Measurements from ENCODE around the gene MTLN. TPM values are rescaled to one million over a fixed set of nuclear protein-coding genes. Genes with fewer than 3 reads are reported as not detected.
"Not testable (repeated sequence)": the region's sequence is repeated elsewhere in the genome, so short reads cannot be mapped to it uniquely, and the experiment has no call there.

Gene MTLN
- total and polyA plus RNA-seq, 10 of the 15 experiments (the other 5 are each of a cell fraction or from before 2014, with no cell fraction given), result 6.6 to 140 (median 60.4) TPM

DNA sequence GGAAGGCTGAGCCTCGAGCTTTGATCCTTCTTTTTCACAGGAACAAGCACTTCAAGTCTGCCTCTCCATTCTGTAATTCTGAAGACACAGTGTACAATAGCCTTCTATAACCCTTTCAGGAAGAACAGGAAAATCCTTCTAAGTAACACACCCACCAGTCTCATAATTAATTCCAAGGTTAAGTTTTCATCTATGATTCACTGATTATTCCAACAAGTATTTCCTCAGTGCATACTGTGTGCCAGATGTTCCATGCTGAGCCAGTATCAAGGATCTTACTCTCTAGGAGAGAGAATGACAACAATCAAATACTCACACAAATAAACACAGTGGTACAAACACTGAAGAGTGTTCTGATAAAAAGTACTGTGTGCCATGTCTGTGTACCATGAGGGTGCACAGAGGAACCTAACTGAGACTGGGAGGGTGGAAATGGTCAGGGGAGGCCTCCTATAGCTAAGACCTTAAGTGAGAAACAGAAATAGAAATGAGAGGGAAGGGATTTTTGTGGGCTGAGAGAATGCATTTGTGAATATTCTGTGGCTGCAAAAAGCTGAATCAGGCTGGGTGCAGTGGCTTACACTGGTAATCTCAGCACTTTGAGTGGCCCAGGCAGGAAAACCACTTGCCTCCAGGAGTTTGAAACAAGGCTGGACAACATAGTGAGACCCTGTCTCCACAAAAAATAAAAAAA, 7.3 kb upstream of the MTLN start (continued):
- TF ChIP-seq NRF1 (conservative IDR thresholded peaks at IDR 0.05; ENCODE audit: low read depth, low read length), result no peak
- TF ChIP-seq NR2C2 (IDR thresholded peaks at IDR 0.05; ENCODE audit: borderline replicate concordance, control insufficient read depth, insufficient read length, low read depth), result no peak

DNA sequence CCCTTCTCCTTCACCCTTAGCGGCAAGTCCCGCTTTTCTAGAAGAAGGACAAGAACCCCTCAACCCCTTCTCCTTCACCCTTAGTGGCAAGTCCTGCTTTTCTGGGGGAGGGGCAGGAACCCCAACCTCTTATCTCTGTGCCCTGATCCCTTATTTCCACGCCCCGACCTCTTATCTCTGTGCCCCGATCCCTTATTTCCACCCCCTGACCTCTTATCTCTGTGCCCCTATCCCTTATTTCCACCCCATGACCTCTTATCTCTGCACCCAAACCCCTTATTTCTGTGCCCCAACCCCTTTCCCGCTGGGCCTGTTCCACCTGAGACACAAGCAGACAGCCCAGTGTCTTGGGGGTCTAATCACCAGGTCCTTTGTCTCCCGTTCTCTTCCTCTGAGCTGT, 6.5 kb upstream of the MTLN start:
- H3K27me3 ChIP-seq (replicated peaks in 1 of 2; ENCODE audit: control insufficient read depth in 2 of 2, insufficient read depth in 2 of 2, low read length in 1 of 2); H3K79me2 ChIP-seq (ENCODE audit: control insufficient read depth, insufficient read depth, low read length); H3K4me2 ChIP-seq (ENCODE audit: control insufficient read depth, insufficient read depth); H3K36me3 ChIP-seq (ENCODE audit: control insufficient read depth in 2 of 2, insufficient read depth in 2 of 2, low read length in 1 of 2); in situ Hi-C loops (cut with MboI); DNase-seq (ENCODE audit: low read depth, low spot score); POLR2A ChIA-PET; H3K9ac ChIP-seq (ENCODE audit: control insufficient read depth, insufficient read depth, low read length); H4K20me1 ChIP-seq (ENCODE audit: control insufficient read depth, insufficient read depth); H3K27ac ChIP-seq (ENCODE audit: control insufficient read depth, insufficient read depth); H3K9me3 ChIP-seq (replicated peaks; ENCODE audit: control insufficient read depth, insufficient read depth, low read length); intact Hi-C loops (cut with micrococcal nuclease; ENCODE audit: unreplicated experiment); ATAC-seq; RAD21 ChIA-PET (ENCODE audit: unreplicated experiment); BruUV-seq (replicated peaks); H3K4me1 ChIP-seq (ENCODE audit: control insufficient read depth, insufficient read depth, low read length); FAIRE-seq; H3K4me3 ChIP-seq; H2AFZ ChIP-seq (ENCODE audit: control insufficient read depth, low read depth, low read length); SMC1A ChIA-PET (ENCODE audit: uncharacterized antibody, unreplicated experiment); CTCF ChIA-PET: not testable (repeated sequence)
- WGBS (ENCODE audit: insufficient coverage, insufficient replicate concordance, low lambda C conversion rate, missing lambda C conversion rate), result 33% methylated on average over 3 of the region's 7 CpGs

DNA sequence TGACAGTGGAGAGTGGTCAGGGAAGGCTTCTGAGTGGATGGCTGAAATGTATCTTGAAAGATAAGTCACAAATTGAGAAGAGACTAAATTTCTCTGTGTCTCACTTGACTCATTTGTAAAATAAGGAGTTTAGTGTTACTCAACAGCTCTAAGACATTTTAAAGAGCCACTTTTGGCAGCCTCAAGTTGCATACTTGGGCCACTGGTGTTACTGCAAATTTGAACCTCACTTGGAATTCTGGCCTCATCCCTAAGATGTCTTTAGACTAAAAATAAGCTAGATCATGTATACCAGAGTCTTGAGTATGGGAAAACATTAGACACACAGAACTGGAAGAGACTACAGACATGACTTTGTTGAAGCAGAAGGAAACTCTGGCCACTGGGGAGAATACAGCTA, 4.5 kb upstream of the MTLN start:
- no peaks in the 10 kb centered on the region; a peak in 2 of 4 replicates for H3K27me3 ChIP-seq (replicated peaks in 1 of 2; ENCODE audit: control insufficient read depth in 2 of 2, insufficient read depth in 2 of 2, low read length in 1 of 2)
- intact Hi-C loops (cut with micrococcal nuclease; ENCODE audit: unreplicated experiment), result no loop called here
- H3K36me3 ChIP-seq (ENCODE audit: control insufficient read depth in 2 of 2, insufficient read depth in 2 of 2, low read length in 1 of 2), result no peaks in the 10 kb centered on the region
- no peak overlapping the region for H3K9ac ChIP-seq (ENCODE audit: control insufficient read depth, insufficient read depth, low read length)
- SMC1A ChIA-PET (ENCODE audit: uncharacterized antibody, unreplicated experiment), result no interaction called here
- H3K79me2 ChIP-seq (ENCODE audit: control insufficient read depth, insufficient read depth, low read length), result peaks cover 7% of the 10 kb centered on the region
- CTCF ChIA-PET, result no interaction called here
- DNase-seq (ENCODE audit: low read depth, low spot score) (no peak), ATAC-seq (no peak), FAIRE-seq (no peak)
- H3K4me2 ChIP-seq (ENCODE audit: control insufficient read depth, insufficient read depth), result no peak overlapping the region
- in situ Hi-C loops (cut with MboI), result no loop called here
- peaks cover 2% of the 10 kb centered on the region; the same call in 1 of the 3 replicates for H3K9me3 ChIP-seq (replicated peaks; ENCODE audit: control insufficient read depth, insufficient read depth, low read length)
- H3K27ac ChIP-seq (ENCODE audit: control insufficient read depth, insufficient read depth), result no peak overlapping the region
- H4K20me1 ChIP-seq (ENCODE audit: control insufficient read depth, insufficient read depth), result no peaks in the 10 kb centered on the region
- RAD21 ChIA-PET (ENCODE audit: unreplicated experiment), result no interaction called here
- no TSS peak for BruUV-seq (replicated peaks)
- POLR2A ChIA-PET, result no interaction called here
- H2AFZ ChIP-seq (ENCODE audit: control insufficient read depth, low read depth, low read length), result no peak overlapping the region
- H3K4me1 ChIP-seq (ENCODE audit: control insufficient read depth, insufficient read depth, low read length), result no peaks in the 10 kb centered on the region; the same call in 1 of the 2 replicates
- H3K4me3 ChIP-seq, result no peak overlapping the region
- TF ChIP-seq, protein P1, sequence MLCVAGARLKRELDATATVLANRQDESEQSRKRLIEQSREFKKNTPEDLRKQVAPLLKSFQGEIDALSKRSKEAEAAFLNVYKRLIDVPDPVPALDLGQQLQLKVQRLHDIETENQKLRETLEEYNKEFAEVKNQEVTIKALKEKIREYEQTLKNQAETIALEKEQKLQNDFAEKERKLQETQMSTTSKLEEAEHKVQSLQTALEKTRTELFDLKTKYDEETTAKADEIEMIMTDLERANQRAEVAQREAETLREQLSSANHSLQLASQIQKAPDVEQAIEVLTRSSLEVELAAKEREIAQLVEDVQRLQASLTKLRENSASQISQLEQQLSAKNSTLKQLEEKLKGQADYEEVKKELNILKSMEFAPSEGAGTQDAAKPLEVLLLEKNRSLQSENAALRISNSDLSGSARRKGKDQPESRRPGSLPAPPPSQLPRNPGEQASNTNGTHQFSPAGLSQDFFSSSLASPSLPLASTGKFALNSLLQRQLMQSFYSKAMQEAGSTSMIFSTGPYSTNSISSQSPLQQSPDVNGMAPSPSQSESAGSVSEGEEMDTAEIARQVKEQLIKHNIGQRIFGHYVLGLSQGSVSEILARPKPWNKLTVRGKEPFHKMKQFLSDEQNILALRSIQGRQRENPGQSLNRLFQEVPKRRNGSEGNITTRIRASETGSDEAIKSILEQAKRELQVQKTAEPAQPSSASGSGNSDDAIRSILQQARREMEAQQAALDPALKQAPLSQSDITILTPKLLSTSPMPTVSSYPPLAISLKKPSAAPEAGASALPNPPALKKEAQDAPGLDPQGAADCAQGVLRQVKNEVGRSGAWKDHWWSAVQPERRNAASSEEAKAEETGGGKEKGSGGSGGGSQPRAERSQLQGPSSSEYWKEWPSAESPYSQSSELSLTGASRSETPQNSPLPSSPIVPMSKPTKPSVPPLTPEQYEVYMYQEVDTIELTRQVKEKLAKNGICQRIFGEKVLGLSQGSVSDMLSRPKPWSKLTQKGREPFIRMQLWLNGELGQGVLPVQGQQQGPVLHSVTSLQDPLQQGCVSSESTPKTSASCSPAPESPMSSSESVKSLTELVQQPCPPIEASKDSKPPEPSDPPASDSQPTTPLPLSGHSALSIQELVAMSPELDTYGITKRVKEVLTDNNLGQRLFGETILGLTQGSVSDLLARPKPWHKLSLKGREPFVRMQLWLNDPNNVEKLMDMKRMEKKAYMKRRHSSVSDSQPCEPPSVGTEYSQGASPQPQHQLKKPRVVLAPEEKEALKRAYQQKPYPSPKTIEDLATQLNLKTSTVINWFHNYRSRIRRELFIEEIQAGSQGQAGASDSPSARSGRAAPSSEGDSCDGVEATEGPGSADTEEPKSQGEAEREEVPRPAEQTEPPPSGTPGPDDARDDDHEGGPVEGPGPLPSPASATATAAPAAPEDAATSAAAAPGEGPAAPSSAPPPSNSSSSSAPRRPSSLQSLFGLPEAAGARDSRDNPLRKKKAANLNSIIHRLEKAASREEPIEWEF (IDR thresholded peaks at IDR 0.05; ENCODE audit: insufficient replicate concordance, low read depth, low read length), result no peak
- TF ChIP-seq POU2F2 (IDR thresholded peaks at IDR 0.05; ENCODE audit: borderline replicate concordance, low read depth, low read length) (no peak), GABPA (IDR thresholded peaks at IDR 0.05; ENCODE audit: low read depth) (no peak), RBBP5 (conservative IDR thresholded peaks at IDR 0.05) (no peak), SUZ12 (IDR thresholded peaks at IDR 0.05; ENCODE audit: unreplicated experiment) (no peak), SREBF2 (IDR thresholded peaks at IDR 0.05; ENCODE audit: low read length) (no peak), RAD51 (IDR thresholded peaks at IDR 0.05) (no peak), MEF2B (IDR thresholded peaks at IDR 0.05; ENCODE audit: partially characterized antibody, poor library complexity, severe bottlenecking) (no peak)

All from GM12878 (cell line).